ENCODE data around the gene PPME1. TPM values are rescaled to one million over a fixed set of nuclear protein-coding genes. Genes with fewer than 3 reads are reported as not detected.

PPME1 gene
- total and polyA plus RNA-seq, 2 donors (not counting 1 experiment from before 2014, with no cell fraction given) = 11.2 to 23.6 TPM

DNA sequence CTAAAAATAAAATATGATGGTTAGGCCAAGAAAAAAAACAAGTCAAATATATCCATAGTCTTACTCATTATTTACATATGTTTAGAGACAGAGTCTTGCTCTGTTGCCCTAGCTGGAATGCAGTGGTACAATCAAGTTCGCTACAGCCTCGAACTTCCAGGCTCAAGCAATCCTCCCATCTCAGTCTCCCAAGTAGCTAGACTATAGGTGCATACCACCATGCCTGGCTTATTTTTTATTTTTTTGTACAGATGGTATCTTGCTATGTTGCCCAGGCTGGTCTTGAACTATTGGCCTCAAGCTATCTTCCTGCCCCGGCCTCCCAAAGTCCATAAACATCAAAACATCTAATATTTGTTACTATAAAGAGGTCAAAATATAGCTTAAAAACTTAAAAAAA is 36.4 kb upstream of the PPME1 start:
- Mint-ChIP-seq H3K9me3 (ENCODE audit: insufficient read depth) (no peaks in the 10 kb centered on the region), H3K27ac (no peak overlapping the region), H3K4me3 (no peak overlapping the region), H3K27me3 (no peaks in the 10 kb centered on the region), H3K4me1 (no peaks in the 10 kb centered on the region)
- H3K9ac ChIP-seq (ENCODE audit: low read length) = no peak overlapping the region
- no peak for DNase-seq
- H4K20me1 ChIP-seq (ENCODE audit: control insufficient read depth, insufficient read depth, low read length, poor library complexity, severe bottlenecking) = no peaks in the 10 kb centered on the region
- H3K27me3 ChIP-seq (replicated peaks in 1 of 4; ENCODE audit: control extremely low read depth in 1 of 4, control insufficient read depth in 3 of 4, insufficient read depth in 4 of 4, low read length in 3 of 4) = no peaks in the 10 kb centered on the region
- no peak overlapping the region for H3K27ac ChIP-seq (ENCODE audit: low read length in 2 of 2)
- WGBS (ENCODE audit: insufficient coverage) = no CpG with 5 or more reads among the region's 3 CpGs
- intact Hi-C loops (cut with micrococcal nuclease) = no loop called here
- CTCF ChIA-PET = no interaction called here
- POLR2A ChIA-PET = no interaction called here
- H3K4me1 ChIP-seq (ENCODE audit: control insufficient read depth in 2 of 2, insufficient read depth in 2 of 2, low read length in 2 of 2) = no peaks in the 10 kb centered on the region
- no peak overlapping the region for H3K4me2 ChIP-seq (replicated peaks; ENCODE audit: low read depth, low read length, poor library complexity, severe bottlenecking)
- TF ChIP-seq, protein P1, sequence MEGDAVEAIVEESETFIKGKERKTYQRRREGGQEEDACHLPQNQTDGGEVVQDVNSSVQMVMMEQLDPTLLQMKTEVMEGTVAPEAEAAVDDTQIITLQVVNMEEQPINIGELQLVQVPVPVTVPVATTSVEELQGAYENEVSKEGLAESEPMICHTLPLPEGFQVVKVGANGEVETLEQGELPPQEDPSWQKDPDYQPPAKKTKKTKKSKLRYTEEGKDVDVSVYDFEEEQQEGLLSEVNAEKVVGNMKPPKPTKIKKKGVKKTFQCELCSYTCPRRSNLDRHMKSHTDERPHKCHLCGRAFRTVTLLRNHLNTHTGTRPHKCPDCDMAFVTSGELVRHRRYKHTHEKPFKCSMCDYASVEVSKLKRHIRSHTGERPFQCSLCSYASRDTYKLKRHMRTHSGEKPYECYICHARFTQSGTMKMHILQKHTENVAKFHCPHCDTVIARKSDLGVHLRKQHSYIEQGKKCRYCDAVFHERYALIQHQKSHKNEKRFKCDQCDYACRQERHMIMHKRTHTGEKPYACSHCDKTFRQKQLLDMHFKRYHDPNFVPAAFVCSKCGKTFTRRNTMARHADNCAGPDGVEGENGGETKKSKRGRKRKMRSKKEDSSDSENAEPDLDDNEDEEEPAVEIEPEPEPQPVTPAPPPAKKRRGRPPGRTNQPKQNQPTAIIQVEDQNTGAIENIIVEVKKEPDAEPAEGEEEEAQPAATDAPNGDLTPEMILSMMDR (IDR thresholded peaks at IDR 0.05) = no peak
- no peak for TF ChIP-seq EZH2 (IDR thresholded peaks at IDR 0.05; ENCODE audit: borderline replicate concordance, insufficient read depth, low read depth, low read length, poor library complexity, severe bottlenecking)
- no peak overlapping the region for H2AFZ ChIP-seq (ENCODE audit: insufficient read depth, low read depth, low read length, poor library complexity, severe bottlenecking)
- H3K4me3 ChIP-seq (ENCODE audit: control extremely low read depth in 1 of 5, extremely low read depth in 1 of 5, insufficient read depth in 1 of 5, low read depth in 2 of 5, low read length in 4 of 5) = no peak overlapping the region
- ATAC-seq (ENCODE audit: low read depth) = no peak
- H3K9me3 ChIP-seq (ENCODE audit: control extremely low read depth in 1 of 3, control insufficient read depth in 2 of 3, insufficient read depth in 1 of 3, low read length in 2 of 3) = no peaks in the 10 kb centered on the region
- peaks cover 9 to 30% of the 10 kb centered on the region in 2 experiments for H3K36me3 ChIP-seq (replicated peaks in 1 of 2; ENCODE audit: control extremely low read depth in 1 of 2, control insufficient read depth in 1 of 2, extremely low read depth in 1 of 2, insufficient read depth in 2 of 2, low read length in 1 of 2)
- no peaks in the 10 kb centered on the region for H3K79me2 ChIP-seq (ENCODE audit: control insufficient read depth, insufficient read depth, low read length)

DNA sequence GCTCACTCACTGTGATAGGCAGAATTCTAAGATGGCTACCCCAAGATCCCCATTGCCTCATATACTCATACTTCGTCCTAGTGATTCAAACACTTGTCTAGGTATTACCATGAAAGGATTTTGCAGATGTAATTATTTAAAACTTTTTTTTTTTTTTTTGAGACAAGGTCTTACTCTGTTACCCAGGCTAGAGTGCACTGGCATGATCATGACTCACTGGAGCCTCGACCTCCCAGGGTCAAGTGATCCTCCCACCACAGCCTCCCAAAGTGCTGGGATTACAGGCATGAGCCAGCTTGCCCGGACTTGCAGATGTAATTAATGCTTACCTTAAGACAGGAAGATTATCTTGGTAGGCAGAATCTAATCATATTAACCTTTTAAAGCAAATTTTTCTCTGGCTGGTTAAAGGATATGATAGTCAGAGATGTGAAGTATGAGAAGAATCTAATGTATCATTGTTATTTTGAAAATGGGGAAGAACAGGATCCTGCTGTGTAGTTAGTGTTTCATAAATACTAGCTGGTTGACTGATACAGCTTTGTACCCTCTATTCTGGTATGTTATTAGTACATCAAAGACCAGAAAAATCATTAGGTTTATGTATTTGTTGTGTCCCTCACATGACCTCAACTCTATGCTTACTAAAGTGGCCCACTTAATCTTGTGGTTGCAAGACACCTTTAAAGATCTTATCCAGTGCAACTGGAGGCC is 35.8 kb upstream of the PPME1 start:
- ChIA-PET CTCF (no interaction called here), POLR2A (no interaction called here)
- Mint-ChIP-seq H3K4me1 (no peaks in the 10 kb centered on the region), H3K9me3 (ENCODE audit: insufficient read depth) (no peaks in the 10 kb centered on the region), H3K4me3 (no peak overlapping the region), H3K27ac (no peak overlapping the region), H3K27me3 (no peaks in the 10 kb centered on the region)
- H3K9ac ChIP-seq (ENCODE audit: low read length) = no peak overlapping the region
- no peak overlapping the region for H3K4me3 ChIP-seq (ENCODE audit: control extremely low read depth in 1 of 5, extremely low read depth in 1 of 5, insufficient read depth in 1 of 5, low read depth in 2 of 5, low read length in 4 of 5)
- H3K9me3 ChIP-seq (ENCODE audit: control extremely low read depth in 1 of 3, control insufficient read depth in 2 of 3, insufficient read depth in 1 of 3, low read length in 2 of 3) = no peaks in the 10 kb centered on the region
- ATAC-seq (ENCODE audit: low read depth) (no peak), DNase-seq (no peak)
- no peaks in the 10 kb centered on the region for H3K4me1 ChIP-seq (ENCODE audit: control insufficient read depth in 2 of 2, insufficient read depth in 2 of 2, low read length in 2 of 2)
- 100% methylated on average over 1 of the region's 3 CpGs for WGBS (ENCODE audit: insufficient coverage)
- H3K79me2 ChIP-seq (ENCODE audit: control insufficient read depth, insufficient read depth, low read length) = no peaks in the 10 kb centered on the region
- intact Hi-C loops (cut with micrococcal nuclease) = no loop called here
- no peak overlapping the region for H2AFZ ChIP-seq (ENCODE audit: insufficient read depth, low read depth, low read length, poor library complexity, severe bottlenecking)
- no peaks in the 10 kb centered on the region for H3K27me3 ChIP-seq (replicated peaks in 1 of 4; ENCODE audit: control extremely low read depth in 1 of 4, control insufficient read depth in 3 of 4, insufficient read depth in 4 of 4, low read length in 3 of 4)
- no peaks in the 10 kb centered on the region for H4K20me1 ChIP-seq (ENCODE audit: control insufficient read depth, insufficient read depth, low read length, poor library complexity, severe bottlenecking)
- no peak for TF ChIP-seq EZH2 (IDR thresholded peaks at IDR 0.05; ENCODE audit: borderline replicate concordance, insufficient read depth, low read depth, low read length, poor library complexity, severe bottlenecking)
- TF ChIP-seq, protein P1 (IDR thresholded peaks at IDR 0.05) = no peak
- peaks cover 9 to 30% of the 10 kb centered on the region in 2 experiments for H3K36me3 ChIP-seq (replicated peaks in 1 of 2; ENCODE audit: control extremely low read depth in 1 of 2, control insufficient read depth in 1 of 2, extremely low read depth in 1 of 2, insufficient read depth in 2 of 2, low read length in 1 of 2)
- no peak overlapping the region for H3K4me2 ChIP-seq (replicated peaks; ENCODE audit: low read depth, low read length, poor library complexity, severe bottlenecking)
- H3K27ac ChIP-seq (ENCODE audit: low read length in 2 of 2) = no peak overlapping the region

Measured in B cell (primary cell).